ENCODE measurements around the gene SSUH2.

The SSUH2 gene

GRCh38 chr3:8576436-8576835, 68.2 kb downstream of the SSUH2 start:
- Histone ChIP-seq H3K27me3 (ENCODE audit: insufficient read depth, low read length) (no peaks in the 10 kb centered on the region), H3K9ac (ENCODE audit: low read depth, low read length) (no peak overlapping the region), H3K27ac (ENCODE audit: low read depth, low read length) (no peak overlapping the region), H3K4me3 (ENCODE audit: low read length) (no peak overlapping the region), H3K4me1 (ENCODE audit: insufficient read depth, low read length) (no peaks in the 10 kb centered on the region), H3K36me3 (ENCODE audit: insufficient read depth, low read length) (no peaks in the 10 kb centered on the region), H3K9me3 (ENCODE audit: insufficient read depth, low read depth, low read length) (no peaks in the 10 kb centered on the region)
- WGBS: 88% methylated on average over 6 of the region's 6 CpGs

DNA sequence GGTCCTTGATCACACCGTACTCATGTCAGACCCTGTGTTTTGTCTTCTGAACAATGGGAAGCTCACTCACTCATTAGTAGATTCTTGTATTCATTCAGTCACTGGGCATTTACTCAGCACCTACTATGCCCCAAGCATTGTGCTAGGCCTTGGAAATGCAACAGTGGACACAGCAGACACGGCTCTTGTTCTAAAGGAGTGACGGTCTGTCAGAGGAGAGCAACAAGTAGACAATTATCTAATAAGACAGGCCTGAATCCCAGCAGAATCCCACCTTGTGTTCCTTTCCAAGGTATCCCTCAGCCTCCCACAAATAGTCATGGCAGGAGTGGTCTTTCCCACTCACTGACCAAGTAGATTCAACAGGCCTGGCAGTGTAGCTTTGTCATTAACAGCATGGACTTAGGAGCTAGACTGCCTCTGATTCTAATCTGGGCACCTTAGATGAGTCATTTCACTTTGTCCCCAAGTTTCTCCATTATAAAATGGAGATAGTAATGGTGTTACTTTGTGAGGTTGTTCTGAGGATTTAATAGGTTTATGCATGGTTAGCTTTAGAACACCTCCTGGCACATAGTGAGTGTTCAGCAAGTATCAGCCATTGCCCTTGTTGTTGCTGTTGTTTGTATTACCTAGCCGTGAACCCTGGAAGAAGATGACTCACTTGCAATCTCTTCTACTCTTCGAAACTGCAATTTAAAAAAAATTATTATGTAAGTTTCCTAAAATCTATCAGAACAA, 69.1 kb downstream of the SSUH2 start:
- 96% methylated on average over 4 of the region's 5 CpGs for WGBS
- Histone ChIP-seq H3K4me3 (ENCODE audit: low read length) (no peak overlapping the region), H3K27me3 (ENCODE audit: insufficient read depth, low read length) (no peaks in the 10 kb centered on the region), H3K9ac (ENCODE audit: low read depth, low read length) (no peak overlapping the region), H3K36me3 (ENCODE audit: insufficient read depth, low read length) (no peaks in the 10 kb centered on the region), H3K9me3 (ENCODE audit: insufficient read depth, low read depth, low read length) (no peaks in the 10 kb centered on the region), H3K4me1 (ENCODE audit: insufficient read depth, low read length) (no peaks in the 10 kb centered on the region), H3K27ac (ENCODE audit: low read depth, low read length) (no peak overlapping the region)

DNA sequence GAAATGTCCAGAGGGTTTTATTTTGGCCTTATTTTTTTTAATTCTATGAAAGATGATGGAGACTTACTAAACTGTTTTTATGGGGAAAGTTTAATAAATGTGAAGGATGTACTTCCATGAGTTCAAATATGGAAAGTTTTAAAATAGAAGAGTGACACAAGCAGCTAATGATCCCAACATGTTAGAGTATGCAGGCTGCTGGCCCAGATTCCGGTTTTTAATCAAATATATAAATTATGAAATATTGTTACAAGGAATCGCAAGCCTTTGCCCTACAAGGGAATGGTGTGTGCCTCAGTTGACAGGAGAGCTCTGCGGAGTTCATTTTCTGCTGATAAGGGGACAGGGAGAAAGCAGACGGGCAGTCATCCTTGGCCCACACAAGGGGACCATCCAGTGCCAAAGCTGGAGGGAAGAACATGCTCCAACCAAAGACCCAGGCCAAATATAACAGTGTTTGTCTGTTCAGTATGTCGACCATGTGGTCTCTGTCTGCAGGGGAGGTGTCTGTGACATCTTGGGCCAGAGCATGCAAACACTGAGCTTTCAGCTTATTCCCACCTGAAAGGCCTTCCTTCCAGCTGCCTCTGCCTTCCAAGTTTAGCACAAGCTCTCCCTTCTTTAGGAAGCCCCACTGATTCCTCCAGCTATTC, 69.8 kb downstream of the SSUH2 start:
- no peak overlapping the region for H3K9ac ChIP-seq (ENCODE audit: low read depth, low read length)
- no peaks in the 10 kb centered on the region for H3K27me3 ChIP-seq (ENCODE audit: insufficient read depth, low read length)
- peaks cover under 1% of the 10 kb centered on the region; the same call in 1 of the 2 replicates for H3K36me3 ChIP-seq (ENCODE audit: insufficient read depth, low read length)
- WGBS: 98% methylated on average over 4 of the region's 5 CpGs
- H3K27ac ChIP-seq (ENCODE audit: low read depth, low read length): no peak overlapping the region
- H3K9me3 ChIP-seq (ENCODE audit: insufficient read depth, low read depth, low read length): no peaks in the 10 kb centered on the region
- H3K4me3 ChIP-seq (ENCODE audit: low read length): no peak overlapping the region
- no peaks in the 10 kb centered on the region for H3K4me1 ChIP-seq (ENCODE audit: insufficient read depth, low read length)

DNA sequence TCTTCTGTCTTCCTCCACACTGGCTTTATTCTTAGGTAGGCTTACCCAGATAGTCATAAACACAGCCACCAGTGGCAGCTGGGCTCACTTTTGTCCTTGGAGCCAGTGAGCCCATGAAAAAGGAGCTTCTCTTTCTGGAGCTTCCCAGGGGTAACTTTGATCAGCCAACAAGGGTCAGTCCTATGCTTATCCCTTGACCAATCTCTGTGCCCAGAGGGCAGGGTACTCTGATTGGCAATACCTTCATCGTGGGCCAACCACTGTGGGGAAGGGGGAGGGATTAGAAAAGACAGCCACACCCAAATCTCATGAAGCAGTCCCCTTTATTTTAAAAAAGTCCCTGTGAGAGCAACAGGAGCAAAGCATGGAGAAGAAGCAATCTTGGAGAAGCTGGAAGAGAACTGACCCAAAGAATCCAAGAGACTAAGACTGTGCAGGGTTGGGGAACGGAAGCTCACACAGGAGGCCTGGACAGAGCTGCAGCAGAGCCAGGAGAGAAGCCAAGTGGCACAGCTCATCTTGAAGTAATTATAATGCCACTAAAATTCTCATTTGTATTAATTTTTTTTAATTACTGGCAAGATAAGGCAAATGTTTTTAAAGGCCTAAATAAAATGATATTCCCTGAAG, 70.4 kb downstream of the SSUH2 start:
- no peaks in the 10 kb centered on the region for H3K9me3 ChIP-seq (ENCODE audit: insufficient read depth, low read depth, low read length)
- H3K36me3 ChIP-seq (ENCODE audit: insufficient read depth, low read length): peaks cover 7% of the 10 kb centered on the region; the same call in 1 of the 2 replicates
- 94% methylated on average over 1 of the region's 2 CpGs for WGBS
- no peak overlapping the region for H3K27ac ChIP-seq (ENCODE audit: low read depth, low read length)
- no peak overlapping the region for H3K4me3 ChIP-seq (ENCODE audit: low read length)
- H3K4me1 ChIP-seq (ENCODE audit: insufficient read depth, low read length): no peaks in the 10 kb centered on the region
- no peaks in the 10 kb centered on the region for H3K27me3 ChIP-seq (ENCODE audit: insufficient read depth, low read length)
- H3K9ac ChIP-seq (ENCODE audit: low read depth, low read length): no peak overlapping the region

DNA sequence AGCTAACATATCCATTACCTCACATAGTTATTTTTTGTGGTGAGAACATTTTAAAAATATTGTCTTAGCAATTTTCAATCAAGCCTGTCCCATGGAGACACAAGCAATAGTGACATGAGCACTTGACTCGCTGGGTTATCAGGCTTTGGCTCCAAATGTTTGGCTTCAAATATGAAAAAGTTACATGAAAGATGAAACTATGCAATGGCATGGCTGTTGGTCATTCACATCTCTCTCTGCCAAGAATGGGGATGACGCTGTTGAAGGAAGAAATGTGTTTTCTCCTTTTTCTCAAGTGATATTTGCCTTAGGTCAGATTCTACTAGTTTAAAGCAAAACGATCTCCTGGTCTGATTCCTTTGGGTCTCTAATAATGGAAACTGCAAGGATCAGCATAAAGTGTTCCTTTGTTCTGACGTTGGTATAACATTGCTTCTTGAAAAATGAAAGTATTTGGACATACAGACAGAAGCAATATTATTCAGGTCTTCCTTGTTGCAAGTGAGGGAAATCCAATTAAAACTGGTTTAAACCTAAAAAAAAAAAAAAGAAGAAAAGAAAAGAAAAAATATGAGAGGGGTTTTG, 71.2 kb downstream of the SSUH2 start:
- Histone ChIP-seq H3K27ac (ENCODE audit: low read depth, low read length) (no peak overlapping the region), H3K4me1 (ENCODE audit: insufficient read depth, low read length) (no peaks in the 10 kb centered on the region), H3K9ac (ENCODE audit: low read depth, low read length) (no peak overlapping the region), H3K36me3 (ENCODE audit: insufficient read depth, low read length) (peaks cover 13% of the 10 kb centered on the region; the same call in 1 of the 2 replicates), H3K9me3 (ENCODE audit: insufficient read depth, low read depth, low read length) (no peaks in the 10 kb centered on the region), H3K4me3 (ENCODE audit: low read length) (no peak overlapping the region), H3K27me3 (ENCODE audit: insufficient read depth, low read length) (no peaks in the 10 kb centered on the region)
- 92% methylated on average over 4 of the region's 4 CpGs for WGBS

DNA sequence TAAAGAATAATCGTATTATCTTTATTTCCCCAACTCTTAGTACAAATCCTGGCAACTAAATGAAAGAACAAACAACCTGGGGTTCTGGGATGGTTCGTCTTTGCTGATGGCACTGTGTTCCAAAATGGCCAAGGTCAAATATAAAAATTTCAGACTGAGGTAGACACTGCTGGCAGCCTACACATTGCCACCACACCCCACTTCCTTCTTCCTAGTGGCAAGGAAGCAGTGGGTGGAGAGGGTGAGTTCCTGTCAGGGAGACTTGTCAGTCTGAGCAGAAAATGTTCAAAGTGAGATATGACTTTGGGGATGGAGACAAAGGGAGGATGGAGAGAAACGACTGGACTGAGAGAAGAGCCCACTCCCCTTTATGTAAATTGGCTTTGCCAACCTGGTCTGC, 73.3 kb downstream of the SSUH2 start:
- H3K36me3 ChIP-seq (ENCODE audit: insufficient read depth, low read length): peaks cover 33% of the 10 kb centered on the region
- H3K9me3 ChIP-seq (ENCODE audit: insufficient read depth, low read depth, low read length): no peaks in the 10 kb centered on the region
- WGBS: 91% methylated on average over 2 of the region's 3 CpGs
- no peak overlapping the region for H3K27ac ChIP-seq (ENCODE audit: low read depth, low read length)
- no peaks in the 10 kb centered on the region for H3K4me1 ChIP-seq (ENCODE audit: insufficient read depth, low read length)
- no peak overlapping the region for H3K4me3 ChIP-seq (ENCODE audit: low read length)
- H3K9ac ChIP-seq (ENCODE audit: low read depth, low read length): no peak overlapping the region; the same call in 1 of the 2 replicates
- H3K27me3 ChIP-seq (ENCODE audit: insufficient read depth, low read length): no peaks in the 10 kb centered on the region

Measured in HUES64 (cell line).